ENCODE results near the gene JAKMIP3.

Gene JAKMIP3

GRCh38 chr10:132036153-132036886 is 29.4 kb upstream of the JAKMIP3 start:
- Mint-ChIP-seq H3K27ac (no peak overlapping the region), H3K9me3 (no peaks in the 10 kb centered on the region), H3K36me3 (no peaks in the 10 kb centered on the region), H3K4me3 (peak overlapping the region; percentile 39 to 43), H3K4me1 (peaks cover 9 to 10% of the 10 kb centered on the region in 2 donors), H3K27me3 (peaks cover 65 to 85% of the 10 kb centered on the region in 2 donors)
- ATAC-seq (replicated peaks) (peak; percentile 46 to 57), DNase-seq (no peak)

DNA sequence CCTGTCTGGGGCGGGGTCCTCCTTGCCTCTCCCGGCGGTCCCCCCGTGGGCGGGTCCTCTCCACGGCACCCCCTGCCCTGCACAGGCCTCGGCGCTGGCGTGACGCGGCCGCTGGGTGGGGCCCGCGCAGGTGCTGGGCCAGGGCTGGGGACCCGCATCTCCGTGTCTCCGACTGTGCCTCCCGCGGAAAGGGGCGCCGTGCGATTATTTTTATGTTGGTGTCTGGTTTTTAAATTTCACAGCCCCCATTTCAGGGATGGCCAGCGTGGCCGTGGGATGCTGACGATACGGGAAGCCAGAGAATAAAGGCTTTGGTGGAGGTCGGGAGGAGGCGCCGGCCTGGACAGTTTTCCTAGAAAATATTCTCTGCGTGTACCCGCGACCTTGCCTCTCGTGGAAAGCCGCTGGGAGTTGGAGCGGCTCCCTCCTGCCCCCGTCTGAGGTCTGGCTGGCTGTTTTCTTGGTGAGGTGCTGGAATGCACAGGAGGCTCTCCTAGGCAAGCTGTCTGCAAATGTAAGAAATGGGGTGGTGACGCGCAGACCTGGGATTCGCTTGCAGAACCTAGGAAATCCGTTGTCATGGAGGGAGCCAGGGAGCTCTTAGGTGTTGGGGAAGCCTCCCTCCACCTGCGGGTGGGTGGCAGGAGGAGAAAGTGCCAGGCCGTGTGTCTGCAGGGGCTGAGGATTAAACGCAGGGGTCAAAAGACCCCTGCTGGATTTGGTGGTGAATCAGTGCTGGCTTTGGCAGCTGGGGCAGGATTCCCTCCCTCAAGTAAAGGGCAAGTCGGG is 28.7 kb upstream of the JAKMIP3 start:
- Mint-ChIP-seq H3K27me3 (peaks cover 69 to 83% of the 10 kb centered on the region in 2 donors), H3K9me3 (no peaks in the 10 kb centered on the region), H3K4me3 (peak overlapping the region; percentile 50 to 62), H3K27ac (peak overlapping the region; percentile 42), H3K4me1 (peaks cover 9 to 10% of the 10 kb centered on the region in 2 donors), H3K36me3 (no peaks in the 10 kb centered on the region)
- no peak for DNase-seq
- peak; percentile 31 to 66 for ATAC-seq (replicated peaks)

DNA sequence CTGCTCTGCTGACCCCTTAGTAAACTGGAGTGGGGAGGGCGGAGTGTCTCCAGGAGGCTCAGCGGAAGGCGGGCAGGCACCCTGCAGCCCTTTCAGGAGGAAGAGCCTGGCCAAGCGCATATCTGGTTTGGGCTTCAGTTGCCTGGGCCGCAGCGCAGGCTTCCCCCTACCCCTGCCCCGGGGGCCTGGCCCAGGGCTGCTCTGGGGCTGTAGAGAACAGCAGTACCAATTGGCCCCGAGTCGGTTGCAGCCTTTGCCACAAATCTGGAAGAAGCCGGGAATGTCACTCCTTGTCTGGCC is 28.1 kb upstream of the JAKMIP3 start:
- Mint-ChIP-seq H3K4me1 (peaks cover 9 to 10% of the 10 kb centered on the region in 2 donors), H3K4me3 (peak overlapping the region in 1 of 2 donors; percentile 62)

DNA sequence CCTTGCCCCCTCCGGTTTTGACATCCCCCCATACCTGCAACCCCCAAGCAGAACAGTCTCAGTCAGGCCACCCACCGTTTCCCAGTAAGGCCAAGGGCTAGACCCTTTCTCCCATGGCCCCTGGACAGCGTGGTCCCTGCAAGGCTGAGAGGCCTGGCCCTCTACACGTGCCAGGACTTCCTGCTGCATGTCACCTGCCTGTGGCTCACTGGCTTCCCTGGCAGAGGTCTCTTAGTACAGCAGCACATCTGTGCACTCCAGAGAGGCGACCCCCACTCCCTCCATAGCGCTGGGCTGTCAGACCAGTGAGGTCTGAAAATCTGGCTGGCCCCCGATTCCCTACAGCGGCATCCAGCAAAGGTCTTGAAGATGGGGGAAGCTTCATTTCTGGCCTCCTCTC is 26.4 kb upstream of the JAKMIP3 start:
- Mint-ChIP-seq H3K36me3 (no peaks in the 10 kb centered on the region), H3K4me3 (no peak overlapping the region), H3K27me3 (peaks cover 63 to 85% of the 10 kb centered on the region in 2 donors), H3K27ac (no peak overlapping the region), H3K4me1 (peaks cover 9 to 12% of the 10 kb centered on the region in 2 donors), H3K9me3 (no peaks in the 10 kb centered on the region)
- DNase-seq, result no peak
- ATAC-seq (replicated peaks), result no peak

More for the DNA sequence above, 28.1 kb upstream of the JAKMIP3 start:
- Mint-ChIP-seq H3K36me3 (no peaks in the 10 kb centered on the region), H3K9me3 (no peaks in the 10 kb centered on the region), H3K27me3 (peaks cover 74 to 86% of the 10 kb centered on the region in 2 donors), H3K27ac (no peak overlapping the region)
- ATAC-seq (replicated peaks), result no peak
- no peak for DNase-seq

GRCh38 chr10:132040046-132040445 is 25.7 kb upstream of the JAKMIP3 start:
- Mint-ChIP-seq H3K9me3 (no peaks in the 10 kb centered on the region), H3K4me1 (peaks cover 9 to 12% of the 10 kb centered on the region in 2 donors), H3K4me3 (no peak overlapping the region), H3K36me3 (no peaks in the 10 kb centered on the region), H3K27me3 (peaks cover 59 to 84% of the 10 kb centered on the region in 2 donors), H3K27ac (no peak overlapping the region)
- DNase-seq (no peak), ATAC-seq (replicated peaks) (no peak)

DNA sequence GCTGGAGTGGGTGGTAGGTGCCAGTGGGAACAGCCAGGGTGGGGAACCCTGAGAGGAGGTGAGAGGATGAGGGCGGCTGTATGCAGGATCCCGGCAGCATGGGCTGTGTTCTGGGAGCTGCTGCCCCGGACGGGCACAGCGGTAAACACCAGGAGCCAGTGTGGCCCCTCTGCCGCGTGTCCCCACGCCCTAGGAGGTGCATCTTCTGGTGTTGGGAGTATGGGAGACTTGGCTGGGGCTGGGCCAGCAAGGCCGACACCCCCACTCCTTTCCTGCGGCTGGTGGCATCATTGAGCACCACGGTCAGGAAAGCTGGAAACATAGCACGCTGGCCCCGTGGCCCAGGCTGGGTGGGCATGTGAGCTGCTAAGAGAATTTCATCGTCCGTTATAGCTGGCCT is 24.4 kb upstream of the JAKMIP3 start:
- Mint-ChIP-seq H3K36me3 (no peaks in the 10 kb centered on the region), H3K27me3 (peaks cover 52 to 75% of the 10 kb centered on the region in 2 donors), H3K27ac (no peak overlapping the region), H3K4me3 (no peak overlapping the region), H3K9me3 (no peaks in the 10 kb centered on the region), H3K4me1 (peaks cover 9% of the 10 kb centered on the region in 2 donors)
- no peak for ATAC-seq (replicated peaks)
- DNase-seq, result no peak

DNA sequence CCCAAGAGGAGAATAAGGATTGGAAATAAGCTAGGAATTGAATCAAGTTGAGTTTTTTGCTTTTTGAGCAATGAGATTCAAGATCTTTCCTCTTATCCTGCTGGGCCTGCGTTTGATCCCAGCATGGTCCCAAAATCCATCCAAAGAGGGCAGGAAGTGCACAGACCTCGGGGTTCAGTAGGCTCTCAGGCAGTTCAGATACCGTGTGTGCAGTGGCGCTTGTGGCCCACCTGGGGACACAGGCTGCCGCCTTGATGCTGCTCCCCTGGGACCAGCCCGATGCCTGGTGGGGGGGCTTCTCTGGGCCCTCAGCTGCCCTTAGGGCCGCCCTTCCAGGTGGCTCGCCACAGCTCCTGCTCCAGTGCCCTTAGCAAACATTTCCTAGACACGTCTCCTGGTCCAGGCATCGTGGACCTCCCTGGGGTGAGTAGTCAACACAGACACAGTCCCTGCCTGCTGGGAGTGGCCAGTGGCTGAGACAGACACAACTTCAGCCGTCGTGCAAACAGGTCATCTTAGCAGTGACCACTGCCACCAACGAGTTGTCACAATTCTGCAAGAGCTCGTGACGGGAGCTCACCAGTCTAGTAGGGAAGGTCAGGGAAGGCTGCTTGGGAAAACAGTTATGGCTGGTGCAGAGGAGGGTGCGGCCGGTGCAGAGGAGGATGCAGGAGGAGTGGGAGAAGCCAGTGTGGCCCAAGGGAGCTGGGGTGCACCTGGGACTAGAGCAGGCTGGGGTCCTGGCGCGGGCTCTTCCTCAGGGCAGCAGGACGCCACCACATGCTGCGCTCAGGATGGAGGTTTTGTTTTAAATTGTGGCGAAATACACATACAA is 21.7 kb upstream of the JAKMIP3 start:
- Mint-ChIP-seq H3K4me3 (no peak overlapping the region), H3K27me3 (peaks cover 36 to 58% of the 10 kb centered on the region in 2 donors), H3K9me3 (peaks cover 2 to 4% of the 10 kb centered on the region in 2 donors), H3K4me1 (peaks cover 0 to 2% of the 10 kb centered on the region in 2 donors), H3K27ac (no peak overlapping the region), H3K36me3 (no peaks in the 10 kb centered on the region)
- ATAC-seq (replicated peaks), result no peak
- DNase-seq, result no peak

DNA sequence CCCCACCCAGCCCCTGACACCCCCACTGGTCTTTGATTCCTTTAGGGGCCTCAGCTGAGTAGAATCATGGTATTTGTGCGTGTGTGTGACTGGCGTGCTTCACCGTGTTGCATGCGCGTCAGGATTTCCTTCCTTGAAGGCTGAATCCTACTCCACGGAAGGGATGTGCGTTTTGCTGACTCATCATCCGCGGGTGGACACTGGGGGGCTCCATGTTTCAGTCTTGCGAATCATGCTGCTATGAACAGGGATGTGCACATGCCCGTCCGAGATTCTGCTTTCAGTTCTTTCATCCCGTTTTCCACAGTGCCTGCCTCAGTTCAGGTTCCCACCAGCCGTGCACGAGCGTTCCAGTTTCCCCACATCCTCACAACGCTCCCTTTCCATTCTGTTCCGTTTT is 20.9 kb upstream of the JAKMIP3 start:
- Mint-ChIP-seq H3K36me3 (no peaks in the 10 kb centered on the region), H3K27me3 (peaks cover 29 to 58% of the 10 kb centered on the region in 2 donors), H3K27ac (no peak overlapping the region), H3K4me3 (no peak overlapping the region), H3K4me1 (peaks cover 0 to 2% of the 10 kb centered on the region in 2 donors), H3K9me3 (peaks cover 2 to 4% of the 10 kb centered on the region in 2 donors)
- ATAC-seq (replicated peaks) (no peak), DNase-seq (no peak)

DNA sequence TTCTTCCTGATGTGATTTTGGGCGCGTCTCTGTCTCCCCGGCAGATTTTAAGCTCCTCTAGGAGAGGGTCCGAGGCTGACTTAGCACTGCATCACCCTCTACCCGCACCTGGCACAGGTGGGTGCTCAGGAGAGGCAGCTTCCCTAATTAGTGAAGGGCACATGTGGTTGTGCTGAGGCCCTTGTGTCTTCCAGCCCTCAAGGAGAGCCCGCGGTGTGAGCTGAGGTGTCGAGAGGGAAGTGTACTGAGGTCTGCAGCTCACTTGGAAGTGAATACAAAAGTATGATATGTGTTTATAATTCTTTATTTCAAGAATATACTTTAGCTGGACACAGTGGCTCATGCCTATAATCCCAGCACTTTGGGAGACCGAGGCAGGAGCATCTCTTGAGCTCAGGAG is 20.4 kb upstream of the JAKMIP3 start:
- Mint-ChIP-seq H3K27ac (no peak overlapping the region), H3K4me3 (no peak overlapping the region), H3K9me3 (peaks cover 2 to 4% of the 10 kb centered on the region in 2 donors), H3K36me3 (peaks cover 0 to 2% of the 10 kb centered on the region in 2 donors), H3K27me3 (peaks cover 27 to 62% of the 10 kb centered on the region in 2 donors), H3K4me1 (peaks cover 0 to 2% of the 10 kb centered on the region in 2 donors)
- DNase-seq (no peak), ATAC-seq (replicated peaks) (no peak)

GRCh38 chr10:132047575-132048293 is 18.0 kb upstream of the JAKMIP3 start:
- Mint-ChIP-seq H3K9me3 (peaks cover 6 to 11% of the 10 kb centered on the region in 2 donors), H3K4me1 (peaks cover 0 to 2% of the 10 kb centered on the region in 2 donors), H3K27me3 (peaks cover 10 to 48% of the 10 kb centered on the region in 2 donors), H3K27ac (no peak overlapping the region), H3K36me3 (peaks cover 5 to 6% of the 10 kb centered on the region in 2 donors), H3K4me3 (no peak overlapping the region)
- DNase-seq, result no peak
- no peak for ATAC-seq (replicated peaks)

- Mint-ChIP-seq H3K27me3 (peaks cover 10 to 44% of the 10 kb centered on the region in 2 donors), H3K27ac (no peak overlapping the region), H3K9me3 (peaks cover 10 to 11% of the 10 kb centered on the region in 2 donors), H3K36me3 (peaks cover 6% of the 10 kb centered on the region in 2 donors), H3K4me1 (peaks cover 0 to 2% of the 10 kb centered on the region in 2 donors), H3K4me3 (no peak overlapping the region)
- no peak for ATAC-seq (replicated peaks)
- no peak for DNase-seq
These were observed 17.5 kb upstream of the JAKMIP3 start for GRCh38 chr10:132048294-132048667.

DNA sequence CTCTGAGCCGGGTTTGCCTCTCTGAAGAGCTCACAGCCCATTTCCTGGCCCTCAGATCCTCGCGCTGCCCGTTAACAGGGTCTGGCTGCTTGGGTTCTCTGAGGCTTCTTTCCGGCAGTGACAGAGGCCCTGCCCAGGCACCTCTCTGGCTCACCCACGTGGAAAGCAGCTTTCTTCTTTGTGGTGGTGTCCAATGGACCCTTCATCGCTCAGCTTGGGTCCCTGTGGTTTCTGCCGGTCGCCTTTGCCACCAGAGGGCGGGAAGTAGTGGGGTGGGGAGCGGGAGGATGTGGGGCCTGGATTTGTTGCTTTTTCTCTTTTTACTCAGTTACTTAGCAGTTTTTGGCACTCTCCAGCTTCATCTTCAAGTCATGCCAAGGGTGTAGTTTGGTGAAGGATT is 15.6 kb upstream of the JAKMIP3 start:
- ATAC-seq (replicated peaks) (no peak), DNase-seq (no peak)
- Mint-ChIP-seq H3K9me3 (peaks cover 11 to 13% of the 10 kb centered on the region in 2 donors), H3K36me3 (peaks cover 6 to 9% of the 10 kb centered on the region in 2 donors), H3K27ac (no peak overlapping the region), H3K4me3 (no peak overlapping the region), H3K27me3 (peaks cover 8 to 28% of the 10 kb centered on the region in 2 donors), H3K4me1 (no peaks in the 10 kb centered on the region)

- DNase-seq (no peak), ATAC-seq (replicated peaks) (no peak)
- peaks cover 6 to 9% of the 10 kb centered on the region in 2 donors for H3K36me3 Mint-ChIP-seq
- no peaks in the 10 kb centered on the region for H3K4me1 Mint-ChIP-seq
- no peak overlapping the region for H3K4me3 Mint-ChIP-seq
- no peak overlapping the region for H3K27ac Mint-ChIP-seq
- H3K27me3 Mint-ChIP-seq, result peaks cover 13 to 34% of the 10 kb centered on the region in 2 donors
- H3K9me3 Mint-ChIP-seq, result peaks cover 11 to 13% of the 10 kb centered on the region in 2 donors
These were observed 13.6 kb upstream of the JAKMIP3 start for GRCh38 chr10:132052124-132052523.

Measured in stimulated activated naive B cell treated with anti-CD40 and anti-IgM and Interleukin-4, amounts not matched to agents 10 μg/mL and 1 μg/mL and 100 μg/mL, for 72 hours (primary cell).